GM18505 (cell line): ENCODE measurements around the gene SLC39A3.

Source experiments
- ATAC-seq: cut with Tn5 transposase; IDR thresholded peaks from one replicate; pipeline ENCODE4 v1.9.1; 2021; ENCODE audit not compliant: unreplicated experiment
- POLR2A ChIP-seq: IDR thresholded peaks from 4 replicates; pipeline ENCODE4 v1.6.1; 2011; ENCODE audit warnings: borderline replicate concordance; ENCODE audit not compliant: insufficient read depth, insufficient read length; ENCODE audit errors: extremely low read depth

Gene SLC39A3

GRCh38 chr19:2774953-2775555 is 35.2 kb upstream of the SLC39A3 start:
- TF ChIP-seq POLR2A = no peak
- ATAC-seq = no peak

- no peak for ATAC-seq
Measured at GRCh38 chr19:2774083-2774679, 34.4 kb upstream of the SLC39A3 start.

GRCh38 chr19:2771786-2772674 is 32.2 kb upstream of the SLC39A3 start:
- ATAC-seq = no peak

More at GRCh38 chr19:2774083-2774679, 34.4 kb upstream of the SLC39A3 start:
- TF ChIP-seq POLR2A = no peak

GRCh38 chr19:2770055-2771013 is 30.5 kb upstream of the SLC39A3 start:
- no peak for ATAC-seq
- no peak for TF ChIP-seq POLR2A

More at GRCh38 chr19:2771786-2772674, 32.2 kb upstream of the SLC39A3 start:
- no peak for TF ChIP-seq POLR2A

- no peak for TF ChIP-seq POLR2A
- ATAC-seq = no peak
Measured at GRCh38 chr19:2769218-2769617, 29.4 kb upstream of the SLC39A3 start.

- ATAC-seq = no peak
- no peak for TF ChIP-seq POLR2A
Measured at GRCh38 chr19:2768365-2769132, 28.7 kb upstream of the SLC39A3 start.

- no peak for ATAC-seq
- no peak for TF ChIP-seq POLR2A
Measured at GRCh38 chr19:2767688-2768087, 27.9 kb upstream of the SLC39A3 start.

- ATAC-seq = no peak
- no peak for TF ChIP-seq POLR2A
Measured at GRCh38 chr19:2766594-2767372, 27.0 kb upstream of the SLC39A3 start.

GRCh38 chr19:2765376-2765775 is 25.6 kb upstream of the SLC39A3 start:
- no peak for ATAC-seq
- no peak for TF ChIP-seq POLR2A

- no peak for ATAC-seq
- no peak for TF ChIP-seq POLR2A
Measured at GRCh38 chr19:2764945-2765344, 25.1 kb upstream of the SLC39A3 start.

GRCh38 chr19:2763687-2764086 is 23.9 kb upstream of the SLC39A3 start:
- TF ChIP-seq POLR2A = no peak
- ATAC-seq = no peak
